ENCODE results near the gene GBP7. TPM values are rescaled to one million over a fixed set of nuclear protein-coding genes. Genes with fewer than 3 reads are reported as not detected.

Gene GBP7
- total and polyA plus RNA-seq, 7 donors: not detected

DNA sequence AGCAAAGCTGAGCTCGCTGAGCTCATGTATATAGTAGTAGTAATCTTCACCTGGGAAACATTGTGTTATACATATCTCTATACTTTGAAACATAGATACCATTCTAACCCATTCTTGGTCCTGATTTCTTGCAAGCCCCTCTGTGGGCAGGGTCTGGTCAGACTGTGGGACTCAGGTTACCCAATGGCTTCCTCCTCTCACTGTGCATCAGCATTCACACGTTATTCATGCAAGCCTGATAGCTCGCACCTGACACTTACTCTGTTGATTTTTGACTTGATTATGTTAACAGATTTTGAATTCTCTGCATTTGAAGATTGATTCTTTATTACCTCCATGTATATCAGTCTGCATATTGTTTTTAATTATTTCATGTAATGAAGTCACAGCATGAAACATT lies 1.3 kb downstream of the GBP7 start:
- Histone ChIP-seq H3K27me3 (ENCODE audit: insufficient read depth in 3 of 3, low read length in 2 of 3) (no peaks in the 10 kb centered on the region), H3K9me3 (no peaks in the 10 kb centered on the region), H3K36me3 (ENCODE audit: insufficient read depth in 1 of 2, low read depth in 1 of 2) (no peaks in the 10 kb centered on the region), H3K4me3 (no peak overlapping the region), H3K4me1 (no peaks in the 10 kb centered on the region), H3K27ac (no peak overlapping the region)
- ATAC-seq: no peak
- no peak for TF ChIP-seq CTCF (IDR thresholded peaks at IDR 0.05)
- WGBS, 3 donors: 78 to 90% (median 84%) methylated on average over 3 of the region's 3 CpGs
- intact Hi-C loops (cut with DNase I): no loop called here
- no peak for DNase-seq

DNA sequence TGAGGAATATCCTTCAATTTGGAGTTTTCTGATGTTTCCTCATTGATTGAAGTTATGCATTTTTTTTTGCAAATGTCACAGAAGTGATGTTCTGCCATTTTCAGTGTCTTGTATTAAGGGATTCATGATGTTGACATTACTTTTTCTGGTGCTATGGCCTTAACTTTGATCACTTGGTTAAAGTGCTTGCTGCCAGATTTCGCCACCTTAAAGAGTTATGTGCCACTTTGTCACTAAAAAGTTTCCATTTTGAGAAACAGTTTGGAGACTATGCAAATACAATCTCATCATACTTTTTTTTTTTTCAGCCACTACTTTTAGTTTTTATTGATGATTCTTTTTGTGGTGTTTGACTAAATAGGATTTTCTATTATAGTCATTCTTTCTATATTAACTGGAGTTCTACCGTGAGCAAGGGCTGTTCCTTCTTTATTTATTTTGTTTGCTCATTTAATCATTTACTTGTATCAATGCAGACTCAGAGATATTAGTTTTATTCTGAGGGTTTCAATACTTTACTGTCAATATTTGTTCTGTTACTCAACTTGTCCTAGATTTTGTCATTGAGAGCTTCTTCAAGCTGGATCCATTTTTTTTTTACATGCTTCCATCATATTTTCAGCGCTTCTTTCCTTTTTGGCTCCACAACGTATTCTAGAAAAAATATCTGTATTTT lies 3.2 kb downstream of the GBP7 start:
- no peak overlapping the region for H3K27ac ChIP-seq
- no peaks in the 10 kb centered on the region for H3K4me1 ChIP-seq
- H3K9me3 ChIP-seq: no peaks in the 10 kb centered on the region
- H3K36me3 ChIP-seq (ENCODE audit: insufficient read depth in 1 of 2, low read depth in 1 of 2): no peaks in the 10 kb centered on the region
- no peak for DNase-seq
- intact Hi-C loops (cut with DNase I): loop anchor here in 1 of 2 donors (1.0 kb wide), 1 partner anchor 24 kb away; no protein-coding TSS in a partner anchor
- H3K4me3 ChIP-seq: no peak overlapping the region
- no peak for ATAC-seq
- no peak for TF ChIP-seq CTCF (IDR thresholded peaks at IDR 0.05)
- 88 to 93% (median 92%) methylated on average over 4 of the region's 4 CpGs for WGBS, 3 donors
- no peaks in the 10 kb centered on the region for H3K27me3 ChIP-seq (ENCODE audit: insufficient read depth in 3 of 3, low read length in 2 of 3)

DNA sequence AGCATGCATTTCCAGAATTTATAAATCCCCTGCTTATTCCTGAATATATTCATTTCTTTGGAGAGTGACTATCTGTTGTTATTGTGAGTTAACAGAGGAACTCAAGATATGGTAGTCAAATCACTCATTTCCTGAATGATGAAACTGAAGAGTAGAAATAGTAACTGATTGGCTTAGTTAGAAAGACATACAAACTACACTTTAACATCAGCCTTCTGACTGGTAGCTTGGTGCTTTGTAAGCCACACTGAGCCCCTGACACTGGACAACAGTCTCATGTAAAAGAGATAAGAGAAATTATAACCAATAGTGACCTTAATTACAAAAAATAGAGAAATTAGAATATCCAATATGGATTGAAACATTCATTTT lies 4.8 kb downstream of the GBP7 start:
- no peaks in the 10 kb centered on the region for H3K9me3 ChIP-seq
- H3K36me3 ChIP-seq (ENCODE audit: insufficient read depth in 1 of 2, low read depth in 1 of 2): no peaks in the 10 kb centered on the region
- H3K27ac ChIP-seq: no peak overlapping the region
- no peaks in the 10 kb centered on the region for H3K4me1 ChIP-seq
- DNase-seq (no peak), ATAC-seq (no peak)
- TF ChIP-seq CTCF (IDR thresholded peaks at IDR 0.05): no peak
- no peaks in the 10 kb centered on the region for H3K27me3 ChIP-seq (ENCODE audit: insufficient read depth in 3 of 3, low read length in 2 of 3)
- H3K4me3 ChIP-seq: no peak overlapping the region
- intact Hi-C loops (cut with DNase I): no loop called here

GRCh38 chr1:89170170-89171066 lies 5.4 kb downstream of the GBP7 start:
- no peak overlapping the region for H3K4me3 ChIP-seq
- no peaks in the 10 kb centered on the region for H3K9me3 ChIP-seq
- 83 to 88% (median 86%) methylated on average over 4 of the region's 4 CpGs for WGBS, 3 donors
- intact Hi-C loops (cut with DNase I): no loop called here
- no peaks in the 10 kb centered on the region for H3K36me3 ChIP-seq (ENCODE audit: insufficient read depth in 1 of 2, low read depth in 1 of 2)
- H3K4me1 ChIP-seq: no peaks in the 10 kb centered on the region
- no peaks in the 10 kb centered on the region for H3K27me3 ChIP-seq (ENCODE audit: insufficient read depth in 3 of 3, low read length in 2 of 3)
- H3K27ac ChIP-seq: no peak overlapping the region
- TF ChIP-seq CTCF (IDR thresholded peaks at IDR 0.05): no peak
- DNase-seq (no peak), ATAC-seq (no peak)
